Activated CD4-positive, alpha-beta T cell treated with anti-CD3 and anti-CD28 coated beads for 36 hours (primary cell): ENCODE measurements around the gene CCDC91. TPM values are rescaled to one million over a fixed set of nuclear protein-coding genes. Genes with fewer than 3 reads are reported as not detected.

Experiments used
- total RNA-seq, 2 experiments: library from RNA; stranded (reverse); gene quantifications; one replicate each; pipeline ENCODE4 v1.2.3, GENCODE V29; 2021

CCDC91 gene
- total RNA-seq, 2 experiments from 2014 or later, result 13.9 to 16.0 TPM

Other genes with a start within 250 kb of the CCDC91 start
- gene PTHLH, start 217.7 kb upstream of the CCDC91 start, total RNA-seq, result not detected